ENCODE data around the gene HSPBP1.

GRCh38 chr19:55264531-55264930, 15.4 kb downstream of the HSPBP1 start:
- TF ChIP-seq CTCF (IDR thresholded peaks at IDR 0.05) (no peak), POLR2A (IDR thresholded peaks at IDR 0.05) (no peak)
